Muscle layer of duodenum (tissue), 2 donors: Measurements from ENCODE around the gene MBLAC1.
A peak's percentile ranks its signal among the peaks of the same experiment; 100 is the strongest.

ENCODE experiments used
- H3K27ac ChIP-seq: one replicate; pipeline ENCODE4 v1.7.0; 2013; ENCODE audit warnings: mild to moderate bottlenecking, low read length
- H3K27me3 ChIP-seq: one replicate; pipeline ENCODE4 v1.7.0; 2013; ENCODE audit warnings: low read depth, mild to moderate bottlenecking, control low read depth, low read length
- H3K36me3 ChIP-seq, 2 donors: one replicate each; pipeline ENCODE4 v1.7.0; 2013; ENCODE audit warnings: low read length in 2 of 2, control low read depth in 1 of 2, mild to moderate bottlenecking in 1 of 2; ENCODE audit not compliant: insufficient read depth in 2 of 2, control insufficient read depth in 1 of 2
- H3K4me1 ChIP-seq, 2 donors: one replicate each; pipeline ENCODE4 v1.7.0; 2013; ENCODE audit warnings: low read length in 2 of 2, mild to moderate bottlenecking in 2 of 2, control low read depth in 1 of 2, moderate library complexity in 1 of 2; ENCODE audit not compliant: insufficient read depth in 2 of 2, control insufficient read depth in 1 of 2
- H3K4me3 ChIP-seq, 2 donors: one replicate each; pipeline ENCODE4 v1.7.0; 2013; ENCODE audit warnings: low read length in 2 of 2, low read depth in 1 of 2, mild to moderate bottlenecking in 1 of 2
- H3K9me3 ChIP-seq, 2 donors: one replicate each; pipeline ENCODE4 v1.7.0; 2013; ENCODE audit warnings: low read length in 2 of 2, control low read depth in 1 of 2, mild to moderate bottlenecking in 1 of 2; ENCODE audit not compliant: control insufficient read depth in 1 of 2
- donor health status: healthy.

Gene MBLAC1

GRCh38 chr7:100099452-100099851 is 27.3 kb upstream of the MBLAC1 start:
- Histone ChIP-seq H3K4me1 (peaks cover 9 to 18% of the 10 kb centered on the region in 2 donors), H3K36me3 (peaks cover 35 to 59% of the 10 kb centered on the region in 2 donors), H3K9me3 (no peaks in the 10 kb centered on the region), H3K27ac (peak overlapping the region; percentile 71), H3K4me3 (peak overlapping the region; percentile 83 to 84), H3K27me3 (no peaks in the 10 kb centered on the region)

DNA sequence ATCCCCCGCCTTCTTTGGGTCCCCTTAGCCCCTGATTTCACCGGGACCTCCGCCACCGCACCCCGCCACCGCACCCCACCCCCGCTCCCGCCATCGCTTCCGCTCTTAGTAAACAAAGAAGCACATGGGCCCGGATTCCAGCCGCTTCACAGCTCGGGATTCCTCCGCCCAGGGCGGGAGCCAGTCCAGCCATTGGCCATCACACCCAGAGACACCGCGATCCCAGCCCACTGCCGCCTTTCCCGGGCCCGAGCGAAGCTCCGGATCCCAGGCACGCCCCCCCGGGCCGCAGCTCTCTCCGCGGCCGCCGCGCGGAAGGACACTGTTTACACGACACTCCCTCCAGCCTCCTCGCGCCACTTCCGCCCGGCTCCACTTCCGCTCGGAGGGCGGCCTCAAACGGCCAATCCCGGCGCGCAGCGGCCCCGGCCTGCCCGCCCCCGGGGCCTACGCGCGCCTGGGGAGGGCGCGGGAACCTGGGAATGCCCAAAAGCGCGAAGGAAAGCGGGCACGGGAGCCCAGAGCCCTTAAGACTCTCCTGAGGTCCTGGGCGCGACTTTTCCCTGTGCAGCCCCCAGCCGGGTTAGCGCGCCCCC is 26.2 kb upstream of the MBLAC1 start:
- Histone ChIP-seq H3K4me3 (peak overlapping the region; percentile 83 to 84), H3K4me1 (peaks cover 9 to 18% of the 10 kb centered on the region in 2 donors), H3K27ac (peak overlapping the region; percentile 71), H3K27me3 (no peaks in the 10 kb centered on the region), H3K9me3 (no peaks in the 10 kb centered on the region), H3K36me3 (peaks cover 40 to 59% of the 10 kb centered on the region in 2 donors)

GRCh38 chr7:100101016-100101862 is 25.5 kb upstream of the MBLAC1 start, which contains the start of the genes AP4M1 and MCM7:
AP4M1 (plus strand) TSS chr7:100101643; CDS start chr7:100101715, 72 bp downstream.
MCM7 (minus strand) TSS chr7:100101397; CDS start chr7:100101294, 103 bp downstream.
- peak within 1 kb of the TSS; percentile 83 to 84 for H3K4me3 ChIP-seq
- H3K4me1 ChIP-seq: peaks cover 9 to 18% of the 10 kb centered on the region in 2 donors

DNA sequence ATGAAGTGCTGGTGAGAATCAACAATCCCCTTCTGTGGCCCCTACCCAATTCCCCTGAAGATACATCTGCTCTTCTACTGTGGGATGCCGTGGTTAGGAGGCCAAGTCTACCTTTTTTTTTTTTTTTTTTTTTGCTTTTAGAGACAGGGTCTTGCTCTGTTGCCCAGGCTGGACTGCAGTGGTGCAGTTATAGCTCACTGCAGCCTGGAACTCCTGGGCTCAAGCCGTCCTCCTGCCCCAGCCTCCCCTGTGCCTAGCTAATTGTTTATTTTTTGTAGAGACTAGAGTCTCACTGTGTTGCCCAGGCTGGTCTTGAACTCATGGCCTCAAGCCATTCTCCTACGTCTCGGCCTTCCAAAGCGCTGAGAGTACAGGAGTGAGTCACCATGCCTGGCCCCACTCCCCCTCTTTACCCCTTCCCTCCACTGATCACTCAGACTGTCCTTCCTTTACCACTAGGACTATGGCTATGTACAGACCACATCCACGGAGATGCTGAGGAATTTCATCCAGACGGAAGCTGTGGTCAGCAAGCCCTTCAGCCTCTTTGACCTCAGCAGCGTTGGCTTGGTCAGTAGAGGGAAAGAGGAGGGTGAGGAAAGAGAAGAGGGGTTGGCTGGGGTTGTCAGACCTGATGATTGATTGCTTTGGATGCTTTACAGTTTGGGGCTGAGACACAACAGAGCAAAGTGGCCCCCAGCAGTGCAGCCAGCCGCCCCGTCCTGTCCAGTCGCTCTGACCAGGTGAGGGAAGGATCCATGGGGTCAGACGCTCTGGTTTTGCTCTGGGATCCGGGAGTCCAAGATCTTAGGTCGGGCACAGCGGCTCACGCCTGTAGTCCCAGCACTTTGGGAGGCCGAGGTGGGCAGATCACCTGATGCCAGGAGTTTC is 23.6 kb upstream of the MBLAC1 start:
- Histone ChIP-seq H3K9me3 (no peaks in the 10 kb centered on the region), H3K27me3 (no peaks in the 10 kb centered on the region), H3K27ac (no peak overlapping the region), H3K4me1 (peaks cover 9 to 18% of the 10 kb centered on the region in 2 donors), H3K4me3 (no peak overlapping the region), H3K36me3 (peaks cover 25 to 60% of the 10 kb centered on the region in 2 donors)

More at GRCh38 chr7:100101016-100101862, 25.5 kb upstream of the MBLAC1 start, which contains the start of the genes AP4M1 and MCM7:
- Histone ChIP-seq H3K27ac (peak within 1 kb of the TSS; percentile 74), H3K9me3 (no peaks in the 10 kb centered on the region), H3K27me3 (no peaks in the 10 kb centered on the region), H3K36me3 (peaks cover 34 to 59% of the 10 kb centered on the region in 2 donors)

- Histone ChIP-seq H3K27ac (no peak overlapping the region), H3K36me3 (peaks cover 18 to 56% of the 10 kb centered on the region in 2 donors), H3K4me1 (peaks cover 0 to 5% of the 10 kb centered on the region in 2 donors), H3K9me3 (no peaks in the 10 kb centered on the region), H3K27me3 (no peaks in the 10 kb centered on the region), H3K4me3 (no peak overlapping the region)
Observed at GRCh38 chr7:100105534-100105933, 21.2 kb upstream of the MBLAC1 start.

DNA sequence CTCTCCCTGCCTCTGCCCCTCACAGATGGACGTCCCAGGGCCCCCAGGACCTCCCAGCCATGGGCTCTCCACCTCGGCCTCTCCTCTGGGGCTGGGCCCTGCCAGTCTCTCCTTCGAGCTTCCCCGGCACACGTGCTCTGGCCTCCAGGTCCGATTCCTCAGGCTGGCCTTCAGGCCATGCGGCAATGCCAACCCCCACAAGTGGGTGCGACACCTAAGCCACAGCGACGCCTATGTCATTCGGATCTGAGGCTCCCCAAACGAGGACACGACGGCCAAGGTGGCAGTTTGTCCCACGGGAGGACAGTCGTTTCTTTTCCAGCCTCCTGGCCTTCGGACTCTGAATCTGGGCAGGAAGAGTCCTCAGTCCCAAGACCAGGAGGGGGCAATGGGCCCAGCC is 20.1 kb upstream of the MBLAC1 start:
- peaks cover 0 to 5% of the 10 kb centered on the region in 2 donors for H3K4me1 ChIP-seq
- H3K27ac ChIP-seq: no peak overlapping the region
- no peaks in the 10 kb centered on the region for H3K9me3 ChIP-seq
- H3K4me3 ChIP-seq: no peak overlapping the region
- no peaks in the 10 kb centered on the region for H3K27me3 ChIP-seq
- peaks cover 25 to 64% of the 10 kb centered on the region in 2 donors for H3K36me3 ChIP-seq

DNA sequence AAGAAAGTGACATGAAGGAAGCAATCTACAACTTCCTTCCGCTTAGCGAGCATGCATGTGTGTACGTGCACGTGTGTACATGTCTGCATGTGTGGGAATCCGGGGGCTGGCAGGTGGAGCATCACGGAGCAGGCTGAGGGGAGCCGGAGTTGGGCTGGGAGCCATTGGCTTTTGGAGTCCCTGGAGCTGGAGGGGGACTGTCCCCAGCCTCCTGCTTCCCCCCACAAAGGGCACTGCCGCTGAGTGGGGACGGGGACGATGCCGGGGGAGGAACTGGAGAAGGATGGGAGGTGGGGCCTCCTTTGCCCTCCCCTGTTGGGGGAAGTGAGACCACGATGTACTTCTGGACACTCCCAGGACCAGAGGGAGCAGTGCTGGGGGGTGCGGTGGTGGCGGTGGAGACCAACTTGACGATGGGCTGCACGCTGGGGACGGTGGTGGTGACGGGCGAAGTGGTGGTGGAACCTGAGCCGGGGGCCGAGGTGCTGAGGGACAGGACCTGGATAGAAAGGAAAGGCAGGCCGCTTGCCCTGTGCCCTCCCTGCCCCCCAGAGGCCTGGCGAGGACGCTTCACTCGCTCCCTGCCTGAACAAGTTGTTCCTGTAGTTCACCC is 19.5 kb upstream of the MBLAC1 start:
- H3K9me3 ChIP-seq: no peaks in the 10 kb centered on the region
- no peaks in the 10 kb centered on the region for H3K27me3 ChIP-seq
- H3K4me1 ChIP-seq: peaks cover 0 to 5% of the 10 kb centered on the region in 2 donors
- H3K36me3 ChIP-seq: peaks cover 27 to 70% of the 10 kb centered on the region in 2 donors
- H3K4me3 ChIP-seq: no peak overlapping the region
- no peak overlapping the region for H3K27ac ChIP-seq

GRCh38 chr7:100107890-100108289 is 18.9 kb upstream of the MBLAC1 start:
- no peaks in the 10 kb centered on the region for H3K27me3 ChIP-seq
- no peak overlapping the region for H3K27ac ChIP-seq
- H3K4me3 ChIP-seq: no peak overlapping the region
- H3K9me3 ChIP-seq: no peaks in the 10 kb centered on the region
- peaks cover 27 to 72% of the 10 kb centered on the region in 2 donors for H3K36me3 ChIP-seq
- H3K4me1 ChIP-seq: no peaks in the 10 kb centered on the region

GRCh38 chr7:100109521-100110163 is 17.1 kb upstream of the MBLAC1 start:
- no peak overlapping the region for H3K27ac ChIP-seq
- H3K4me3 ChIP-seq: no peak overlapping the region
- peaks cover 27 to 72% of the 10 kb centered on the region in 2 donors for H3K36me3 ChIP-seq
- H3K27me3 ChIP-seq: no peaks in the 10 kb centered on the region
- H3K4me1 ChIP-seq: no peaks in the 10 kb centered on the region
- H3K9me3 ChIP-seq: no peaks in the 10 kb centered on the region

- H3K9me3 ChIP-seq: no peaks in the 10 kb centered on the region
- no peak overlapping the region for H3K4me3 ChIP-seq
- no peaks in the 10 kb centered on the region for H3K27me3 ChIP-seq
- no peaks in the 10 kb centered on the region for H3K4me1 ChIP-seq
- peaks cover 21 to 58% of the 10 kb centered on the region in 2 donors for H3K36me3 ChIP-seq
- H3K27ac ChIP-seq: no peak overlapping the region
Observed at GRCh38 chr7:100111156-100111555, 15.6 kb upstream of the MBLAC1 start.
